HepG2 (cell line): ENCODE data around the gene ITGB2. TPM values are rescaled to one million over a fixed set of nuclear protein-coding genes. Genes with fewer than 3 reads are reported as not detected.

Source experiments
- ATAC-seq: fragments of 200-7000 bp; cut with Tn5 transposase; 3 replicates; pipeline ENCODE4 v1.9.1; 2020; ENCODE audit warnings: mild to moderate bottlenecking, moderate library complexity
- BruUV-seq: library from RNA; stranded (reverse); fragments of 400-500 nt; replicated peaks from 2 replicates; lab custom pipeline; 2021; lab: Mats Ljungman, UMichigan
- CTCF ChIA-PET: fragments of 300-600 bp; formaldehyde crosslinking; extraction: SDS; loops from one replicate; lab custom pipeline; 2021; ENCODE audit warnings: low total read pairs, inconsistent platforms, low intra/inter-chr PET ratio; lab: Yijun Ruan, JAX
- POLR2A ChIA-PET: fragments of 350-600 bp; sonication (Branson Sonifier 250); formaldehyde crosslinking; loops from one replicate; lab custom pipeline; 2020; ENCODE audit warnings: antibody characterized with exemption, inconsistent platforms; lab: Yijun Ruan, JAX
- DNase-seq: peaks from one replicate; pipeline ENCODE4 v3.0.0-alpha.2; 2015; ENCODE audit warnings: low spot score
- FAIRE-seq: peaks from 3 replicates; lab custom pipeline; 2011; peaks lifted over from hg19 to GRCh38; lab: Jason Lieb, UNC
- H2AFZ ChIP-seq: one replicate; pipeline ENCODE4 v1.6.1; 2011; ENCODE audit warnings: low read length, inconsistent platforms
- H3K27ac ChIP-seq: fragments of 300-600 bp; 3 replicates; pipeline ENCODE4 v1.8.0; 2011; ENCODE audit warnings: mixed run types, mild to moderate bottlenecking, mixed read lengths, low read length, inconsistent platforms; ENCODE audit not compliant: insufficient read depth; ENCODE audit errors: extremely low read length
- H3K27me3 ChIP-seq, 2 experiments: fragments of 200-600 bp in 1 of 2; 2 replicates in 1 of 2; 3 replicates in 1 of 2; pipeline versions ENCODE4 v1.6.0 to v1.8.0; 2011; ENCODE audit warnings: low read length in 2 of 2, mild to moderate bottlenecking in 2 of 2, moderate library complexity in 2 of 2, inconsistent platforms in 1 of 2; ENCODE audit not compliant: insufficient read depth in 2 of 2, control insufficient read depth in 1 of 2
- H3K36me3 ChIP-seq, 2 experiments: fragments of 200-600 bp in 1 of 2; replicated peaks in 1 of 2; 2 replicates in 1 of 2; 3 replicates in 1 of 2; pipeline versions ENCODE4 v1.5.1 to v1.8.0; 2011; ENCODE audit warnings: low read length in 2 of 2, inconsistent platforms in 1 of 2; ENCODE audit not compliant: insufficient read depth in 2 of 2, control insufficient read depth in 1 of 2
- H3K4me1 ChIP-seq: 2 replicates; pipeline ENCODE4 v1.5.1; 2012; ENCODE audit warnings: low read length, inconsistent platforms; ENCODE audit not compliant: insufficient read depth
- H3K4me2 ChIP-seq: 2 replicates; pipeline ENCODE4 v1.6.0; 2011; ENCODE audit warnings: low read depth, low read length, inconsistent platforms
- H3K4me3 ChIP-seq, 3 experiments: fragments of 200-600 bp in 1 of 3; sonication (generic), shearing (Covaris generic) in 1 of 3; replicated peaks in 1 of 3; 2 replicates each; pipeline ENCODE4 v1.5.1; 2011 to 2016; ENCODE audit warnings: low read length in 3 of 3, inconsistent platforms in 2 of 3, low read depth in 2 of 3, mild to moderate bottlenecking in 2 of 3, control low read depth in 1 of 3, mixed read lengths in 1 of 3; ENCODE audit not compliant: insufficient read depth in 1 of 3
- H3K79me2 ChIP-seq: one replicate; pipeline ENCODE4 v1.6.1; 2011; ENCODE audit warnings: low read length, inconsistent platforms; ENCODE audit not compliant: insufficient read depth
- H3K9ac ChIP-seq: 2 replicates; pipeline ENCODE4 v1.6.0; 2011; ENCODE audit warnings: mild to moderate bottlenecking, low read depth, low read length, inconsistent platforms; ENCODE audit not compliant: insufficient read depth
- H3K9me3 ChIP-seq: 2 replicates; pipeline ENCODE4 v1.5.1; 2012; ENCODE audit warnings: mild to moderate bottlenecking, low read length
- H4K20me1 ChIP-seq: 2 replicates; pipeline ENCODE4 v1.6.0; 2011; ENCODE audit warnings: inconsistent platforms, mild to moderate bottlenecking, low read length, moderate library complexity; ENCODE audit not compliant: insufficient read depth
- GPBP1L1 ChIP-seq: sonication (generic); formaldehyde crosslinking; IDR thresholded peaks from 2 replicates; pipeline ENCODE4 v1.5.0; 2020; ENCODE audit warnings: mild to moderate bottlenecking, missing genetic modification reagents
- HNRNPL ChIP-seq: fragments of 200-400 bp; formaldehyde crosslinking; IDR thresholded peaks from 2 replicates; pipeline ENCODE4 v1.6.1; 2017; ENCODE audit warnings: mild to moderate bottlenecking, low read depth, low read length
- KDM3A ChIP-seq: IDR thresholded peaks from 2 replicates; pipeline ENCODE4 v1.6.1; 2018; ENCODE audit warnings: low read depth, missing compliant biosample characterization
- REPIN1 ChIP-seq: sonication (generic); formaldehyde crosslinking; IDR thresholded peaks from 2 replicates; pipeline ENCODE4 v1.8.0; 2022; ENCODE audit warnings: missing genetic modification reagents, low read depth, mild to moderate bottlenecking, borderline replicate concordance
- WIZ ChIP-seq: sonication (generic); formaldehyde crosslinking; IDR thresholded peaks from 2 replicates; pipeline ENCODE4 v1.5.1; 2020; ENCODE audit warnings: mild to moderate bottlenecking, missing genetic modification reagents
- ZNF558 ChIP-seq: sonication (generic); formaldehyde crosslinking; IDR thresholded peaks from 2 replicates; pipeline ENCODE4 v1.9.0; 2022; ENCODE audit warnings: mild to moderate bottlenecking, missing genetic modification reagents, borderline replicate concordance
- WGBS: methylation state at CpG from one replicate; pipeline ENCODE4 v1.1.6; 2017; ENCODE audit warnings: low lambda C conversion rate; 5-methylcytosine and 5-hydroxymethylcytosine counted together
- in situ Hi-C: cut with HindIII; loops from 2 replicates; pipeline ENCODE4 v1.10.0; 2017; ENCODE audit warnings: low pct_unique_long_range_greater_than_20kb; ENCODE audit not compliant: extremely low pct_ligation_motif_present
- intact Hi-C: fragments of 100-400 bp; cut with micrococcal nuclease; formaldehyde crosslinking; loops from one replicate; pipeline ENCODE4 v1.10.0; 2022; ENCODE audit not compliant: unreplicated experiment
- polyA plus RNA-seq, 8 experiments: library from polyadenylated mRNA; depleted of rRNA in 3 of 8; stranded (reverse) in 7 of 8; unstranded in 1 of 8; fragments of >200 nt; fragmentation: Illumina TruSeq in 4 of 8; extraction: Trizol in 4 of 8; gene quantifications; 2 replicates each; pipeline versions ENCODE4 v1.2.1 to v1.2.3, GENCODE V29; 2011 to 2016; ENCODE audit warnings: low read depth in 4 of 8, missing spikeins in 1 of 8, mixed read lengths in 1 of 8; ENCODE audit not compliant: insufficient read depth in 1 of 8
- total RNA-seq, 5 experiments: library from RNA; depleted of rRNA; stranded (reverse); fragments of >200 nt; fragmentation: Illumina TruSeq; extraction: Trizol; gene quantifications; 2 replicates each; pipeline ENCODE4 v1.2.3, GENCODE V29; 2016; ENCODE audit warnings: low read depth in 1 of 5
- TF ChIP-seq, protein P1 (sequence below), 2 experiments: sonication (generic) in 1 of 2; formaldehyde crosslinking in 1 of 2; IDR thresholded peaks; 2 replicates each; pipeline versions ENCODE4 v1.4.0 to v1.6.1; 2018 to 2020; ENCODE audit warnings: missing genetic modification reagents in 2 of 2, borderline replicate concordance in 1 of 2, low read depth in 1 of 2, mild to moderate bottlenecking in 1 of 2, missing biosample characterization in 1 of 2

ITGB2 gene
- total and polyA plus RNA-seq, 2 of the 13 experiments (the other 11 are each of a cell fraction or from before 2014, with no cell fraction given), result 4.2 to 18.0 TPM

DNA sequence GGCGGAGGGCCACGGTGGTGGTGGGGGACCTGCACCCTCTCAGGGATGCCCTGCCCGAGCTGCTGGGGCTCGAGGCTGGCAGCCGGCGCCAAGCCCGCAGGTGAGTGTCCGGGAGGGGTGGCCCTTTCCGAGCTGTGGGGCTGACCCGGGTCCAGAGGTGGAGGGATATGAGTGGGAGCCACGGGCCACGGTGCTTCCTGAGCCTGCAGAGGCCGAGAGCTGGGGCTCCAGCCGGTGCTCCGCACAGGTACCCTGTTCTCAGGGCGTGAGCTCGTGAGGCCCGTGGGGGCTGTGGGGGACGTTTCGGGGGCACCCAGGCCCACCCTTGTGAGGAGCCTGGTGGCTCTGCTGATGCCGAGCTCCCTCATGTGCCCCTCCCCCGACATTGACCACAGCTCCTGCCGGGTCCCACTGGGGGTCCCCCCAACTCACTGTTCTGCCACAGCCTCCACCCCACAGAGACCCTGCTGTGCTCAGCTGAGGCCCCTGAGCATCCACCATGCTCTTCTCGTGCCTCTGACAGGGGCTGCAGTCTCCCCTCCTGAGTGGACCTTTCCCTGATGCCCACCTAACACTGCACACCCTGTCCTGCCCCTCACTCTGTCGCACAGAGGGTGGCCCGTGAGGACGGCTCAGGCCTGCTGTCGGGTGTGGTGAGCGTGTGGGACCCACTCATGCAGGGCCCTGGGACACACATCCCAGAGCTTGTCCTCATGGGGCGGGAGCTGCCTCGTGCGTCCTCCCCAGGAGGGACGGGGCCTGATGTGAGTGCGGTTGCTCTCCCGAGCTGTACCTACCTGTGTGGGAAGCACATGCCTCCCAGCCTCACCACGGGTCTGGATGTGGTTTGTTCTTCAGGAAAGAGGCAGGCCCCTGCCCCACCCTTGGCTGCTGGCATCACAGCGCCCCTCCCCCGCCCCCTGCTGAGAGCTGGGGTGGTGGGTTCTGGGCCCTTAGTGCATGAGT is 46.7 kb upstream of the ITGB2 start (continued):
- TF ChIP-seq WIZ (CRISPR knock-in tag), result no peak
- TF ChIP-seq REPIN1 (CRISPR knock-in tag), result no peak
- TF ChIP-seq, protein P1, sequence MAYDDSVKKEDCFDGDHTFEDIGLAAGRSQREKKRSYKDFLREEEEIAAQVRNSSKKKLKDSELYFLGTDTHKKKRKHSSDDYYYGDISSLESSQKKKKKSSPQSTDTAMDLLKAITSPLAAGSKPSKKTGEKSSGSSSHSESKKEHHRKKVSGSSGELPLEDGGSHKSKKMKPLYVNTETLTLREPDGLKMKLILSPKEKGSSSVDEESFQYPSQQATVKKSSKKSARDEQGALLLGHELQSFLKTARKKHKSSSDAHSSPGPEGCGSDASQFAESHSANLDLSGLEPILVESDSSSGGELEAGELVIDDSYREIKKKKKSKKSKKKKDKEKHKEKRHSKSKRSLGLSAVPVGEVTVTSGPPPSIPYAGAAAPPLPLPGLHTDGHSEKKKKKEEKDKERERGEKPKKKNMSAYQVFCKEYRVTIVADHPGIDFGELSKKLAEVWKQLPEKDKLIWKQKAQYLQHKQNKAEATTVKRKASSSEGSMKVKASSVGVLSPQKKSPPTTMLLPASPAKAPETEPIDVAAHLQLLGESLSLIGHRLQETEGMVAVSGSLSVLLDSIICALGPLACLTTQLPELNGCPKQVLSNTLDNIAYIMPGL (CRISPR knock-in tag; IDR thresholded peaks at IDR 0.05; ENCODE audit: borderline replicate concordance in 1 of 2, low read depth in 1 of 2), result no peak
- no peak for TF ChIP-seq HNRNPL

GRCh38 chr21:44966135-44967081 is 45.7 kb upstream of the ITGB2 start:
- DNase-seq (no peak), FAIRE-seq (no peak), ATAC-seq (no peak)
- Histone ChIP-seq H3K9me3 (no peaks in the 10 kb centered on the region), H3K36me3 (peaks cover 18 to 61% of the 10 kb centered on the region in 2 experiments), H3K4me2 (no peak overlapping the region), H3K4me1 (peaks cover 11% of the 10 kb centered on the region), H2AFZ (no peak overlapping the region), H3K4me3 (no peak overlapping the region), H3K9ac (no peak overlapping the region), H4K20me1 (no peaks in the 10 kb centered on the region), H3K27me3 (no peaks in the 10 kb centered on the region), H3K27ac (no peak overlapping the region), H3K79me2 (peaks cover 14% of the 10 kb centered on the region)
- TF ChIP-seq ZNF558, result no peak
- TF ChIP-seq GPBP1L1 (CRISPR knock-in tag), result no peak
- TF ChIP-seq KDM3A, result no peak
- intact Hi-C loops, result no loop called here
- POLR2A ChIA-PET, result no interaction called here
- CTCF ChIA-PET, result no interaction called here
- 95% methylated on average over 19 of the region's 30 CpGs for WGBS
- no TSS peak for BruUV-seq
- in situ Hi-C loops, result no loop called here
